Testis (tissue), 3 donors: ENCODE measurements around the gene ATP2A3. TPM values are rescaled to one million over a fixed set of nuclear protein-coding genes. Genes with fewer than 3 reads are reported as not detected.
"Not testable (repeated sequence)": the region's sequence is repeated elsewhere in the genome, so short reads cannot be mapped to it uniquely, and the experiment has no call there.

Source experiments
- DNase-seq: peaks from one replicate; pipeline ENCODE4 v3.0.0-alpha.2; 2019
- H3K27ac ChIP-seq, 2 donors: fragments of 200-600 bp; sonication (generic); one replicate each; pipeline ENCODE4 v1.5.1; 2019
- H3K27me3 ChIP-seq: fragments of 200-600 bp; sonication (generic); one replicate; pipeline ENCODE4 v1.5.1; 2019
- H3K36me3 ChIP-seq: fragments of 200-600 bp; sonication (generic); one replicate; pipeline ENCODE4 v1.5.1; 2017; ENCODE audit warnings: low read depth; ENCODE audit errors: missing control alignments
- H3K4me1 ChIP-seq: fragments of 200-600 bp; sonication (generic); one replicate; pipeline ENCODE4 v1.5.1; 2019
- H3K4me3 ChIP-seq, 2 donors: fragments of 200-600 bp; sonication (generic); one replicate each; pipeline ENCODE4 v1.5.1; 2017 to 2019
- H3K9me3 ChIP-seq: fragments of 200-600 bp; sonication (generic); one replicate; pipeline ENCODE4 v1.5.1; 2017
- CTCF ChIP-seq, 3 experiments: fragments of 450-650 bp in 2 of 3; fragments of 200-600 bp in 1 of 3; sonication (generic) in 1 of 3; IDR thresholded peaks; one replicate each; pipeline ENCODE4 v1.5.1; 2016 to 2019; ENCODE audit warnings: antibody characterized with exemption in 3 of 3, mild to moderate bottlenecking in 2 of 3, moderate library complexity in 1 of 3
- POLR2A ChIP-seq: fragments of 450-650 bp; IDR thresholded peaks from one replicate; pipeline ENCODE4 v1.6.1; 2017; ENCODE audit warnings: antibody characterized with exemption, mild to moderate bottlenecking, moderate library complexity
- WGBS, 2 donors: methylation state at CpG; one replicate each; pipeline ENCODE4 v1.1.5; 2018; 5-methylcytosine and 5-hydroxymethylcytosine counted together
- intact Hi-C: fragments of 100-400 bp; cut with DNase I; formaldehyde crosslinking; loops from one replicate; pipeline ENCODE4 v1.15.1; 2023; ENCODE audit warnings: low total_unique reads
- polyA plus RNA-seq: library from polyadenylated mRNA; stranded (reverse); fragments of 350-450 nt; fragmentation: Illumina TruSeq; extraction: RNeasy Lipid Tissue Mini Kit (QIAGEN cat#74804); gene quantifications from one replicate; pipeline ENCODE4 v1.2.3, GENCODE V29; 2014; ENCODE audit warnings: low read depth, low replicate concordance; ENCODE audit not compliant: insufficient read depth
- total RNA-seq, 2 donors: library from RNA; depleted of rRNA; stranded (reverse); fragments of >200 nt; gene quantifications; one replicate each; pipeline ENCODE4 v1.2.3, GENCODE V29; 2016

The ATP2A3 gene
- total and polyA plus RNA-seq, 3 donors from 2014 or later = 8.0 to 19.6 (median 8.2) TPM

- Histone ChIP-seq H3K27ac (no peak overlapping the region), H3K27me3 (no peaks in the 10 kb centered on the region), H3K9me3 (no peaks in the 10 kb centered on the region), H3K4me1 (peaks cover 4% of the 10 kb centered on the region), H3K4me3 (no peak overlapping the region), H3K36me3 (no peaks in the 10 kb centered on the region)
- intact Hi-C loops = no loop called here
- TF ChIP-seq POLR2A (no peak), CTCF (IDR thresholded peaks at IDR 0.05) (no peak)
- WGBS, 2 donors = 96 to 98% methylated on average over 17 of the region's 17 CpGs
- DNase-seq = no peak
These were observed 13.2 kb downstream of the ATP2A3 start for GRCh38 chr17:3951003-3951402.

- Histone ChIP-seq H3K4me1 (peaks cover 4% of the 10 kb centered on the region), H3K4me3 (no peak overlapping the region), H3K27me3 (no peaks in the 10 kb centered on the region), H3K27ac (no peak overlapping the region), H3K36me3 (no peaks in the 10 kb centered on the region), H3K9me3 (no peaks in the 10 kb centered on the region)
- 94 to 98% methylated on average over 6 to 11 of the region's 12 CpGs for WGBS, 2 donors
- no peak for TF ChIP-seq CTCF (IDR thresholded peaks at IDR 0.05)
- TF ChIP-seq POLR2A = no peak
- no peak for DNase-seq
- intact Hi-C loops = no loop called here
These were observed 13.7 kb downstream of the ATP2A3 start for GRCh38 chr17:3950584-3950983.

- intact Hi-C loops = no loop called here
- no peak for DNase-seq
- TF ChIP-seq POLR2A (no peak), CTCF (IDR thresholded peaks at IDR 0.05) (no peak)
- no peak overlapping the region for H3K27ac ChIP-seq
- no peak overlapping the region for H3K4me3 ChIP-seq
- H3K4me1 ChIP-seq = peaks cover 4% of the 10 kb centered on the region
- H3K27me3 ChIP-seq = no peaks in the 10 kb centered on the region
- H3K9me3 ChIP-seq = no peaks in the 10 kb centered on the region
- 59 to 74% methylated on average over 3 of the region's 3 CpGs for WGBS, 2 donors
- H3K36me3 ChIP-seq = no peaks in the 10 kb centered on the region
These were observed 14.8 kb downstream of the ATP2A3 start for GRCh38 chr17:3949418-3949817.

- intact Hi-C loops, H3K27me3 ChIP-seq, H3K4me3 ChIP-seq, H3K27ac ChIP-seq, H3K4me1 ChIP-seq, H3K9me3 ChIP-seq, H3K36me3 ChIP-seq, DNase-seq: not testable (repeated sequence)
- 88 to 94% methylated on average over 3 of the region's 3 CpGs for WGBS, 2 donors
These were observed 15.7 kb downstream of the ATP2A3 start for GRCh38 chr17:3948551-3948950.

GRCh38 chr17:3947318-3947810, 16.9 kb downstream of the ATP2A3 start:
- TF ChIP-seq POLR2A (no peak), CTCF (IDR thresholded peaks at IDR 0.05) (no peak)
- peaks cover 4% of the 10 kb centered on the region for H3K4me1 ChIP-seq
- DNase-seq = no peak
- H3K27me3 ChIP-seq = no peaks in the 10 kb centered on the region
- H3K4me3 ChIP-seq = no peak overlapping the region
- no peaks in the 10 kb centered on the region for H3K36me3 ChIP-seq
- no peak overlapping the region for H3K27ac ChIP-seq
- intact Hi-C loops = no loop called here
- 96 to 97% methylated on average over 8 to 41 of the region's 43 CpGs for WGBS, 2 donors
- no peaks in the 10 kb centered on the region for H3K9me3 ChIP-seq
